ENCODE data around the gene VPS72.
"Not testable (repeated sequence)": the region's sequence is repeated elsewhere in the genome, so short reads cannot be mapped to it uniquely, and the experiment has no call there.

The VPS72 gene

DNA sequence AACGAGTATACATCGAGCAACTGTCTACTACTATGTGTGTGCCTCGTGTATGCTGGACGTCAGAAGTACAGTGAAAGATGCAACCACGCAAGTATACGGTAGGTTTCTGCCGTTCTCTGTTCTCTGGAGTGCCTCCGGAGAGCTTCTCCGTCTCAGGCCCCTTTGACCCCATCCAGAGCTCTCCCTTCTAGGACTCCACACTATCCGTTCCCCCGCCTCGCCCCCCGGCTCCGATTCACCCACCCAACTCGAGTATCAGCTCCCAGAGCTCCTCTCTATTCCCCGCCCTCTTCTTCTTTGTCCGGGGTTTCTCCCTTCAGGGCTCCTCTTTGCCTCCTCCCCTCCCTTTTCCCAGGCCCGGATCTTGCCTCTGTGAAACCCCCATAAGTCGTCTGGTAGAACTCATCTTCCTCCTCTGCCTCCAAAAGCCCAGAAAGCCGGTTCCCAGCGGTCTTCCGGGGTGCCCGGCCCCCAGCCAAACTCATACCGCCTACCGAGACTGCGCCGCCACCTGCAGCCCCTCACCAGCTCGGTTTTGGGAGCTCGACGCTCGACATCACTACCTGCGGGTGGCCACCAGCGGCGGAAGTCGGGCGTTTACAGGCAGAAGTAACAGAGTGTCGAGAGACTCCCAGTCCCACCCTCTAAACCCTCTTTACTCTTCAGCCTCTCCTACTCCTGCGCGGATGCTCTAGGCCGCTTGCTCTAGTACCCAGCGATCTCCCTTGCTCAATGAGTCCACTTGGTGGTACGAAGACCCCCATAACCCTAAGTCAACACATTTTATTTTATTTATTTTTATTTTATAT, at the start of gene VPS72:
Gene VPS72 (minus strand): TSS at position 561 of the 809 bp plus-strand sequence. CDS start 76 bp downstream, at position 485.
- DNase-seq, result peak; percentile 95 to 98

DNA sequence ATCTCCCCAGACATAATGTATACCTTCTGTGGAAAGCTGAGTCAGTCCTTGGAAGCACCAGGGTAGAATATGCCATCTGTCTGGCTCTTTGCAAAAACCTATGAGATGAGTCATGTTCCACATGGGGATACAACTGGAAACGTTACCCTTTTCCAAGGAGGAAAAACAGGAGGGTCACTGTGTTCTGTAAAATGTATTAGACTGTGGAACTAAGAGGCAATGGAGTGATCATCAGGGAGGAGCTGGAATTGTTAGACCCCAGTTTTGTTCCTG, 48.4 kb upstream of the VPS72 start:
- DNase-seq, result no peak

DNA sequence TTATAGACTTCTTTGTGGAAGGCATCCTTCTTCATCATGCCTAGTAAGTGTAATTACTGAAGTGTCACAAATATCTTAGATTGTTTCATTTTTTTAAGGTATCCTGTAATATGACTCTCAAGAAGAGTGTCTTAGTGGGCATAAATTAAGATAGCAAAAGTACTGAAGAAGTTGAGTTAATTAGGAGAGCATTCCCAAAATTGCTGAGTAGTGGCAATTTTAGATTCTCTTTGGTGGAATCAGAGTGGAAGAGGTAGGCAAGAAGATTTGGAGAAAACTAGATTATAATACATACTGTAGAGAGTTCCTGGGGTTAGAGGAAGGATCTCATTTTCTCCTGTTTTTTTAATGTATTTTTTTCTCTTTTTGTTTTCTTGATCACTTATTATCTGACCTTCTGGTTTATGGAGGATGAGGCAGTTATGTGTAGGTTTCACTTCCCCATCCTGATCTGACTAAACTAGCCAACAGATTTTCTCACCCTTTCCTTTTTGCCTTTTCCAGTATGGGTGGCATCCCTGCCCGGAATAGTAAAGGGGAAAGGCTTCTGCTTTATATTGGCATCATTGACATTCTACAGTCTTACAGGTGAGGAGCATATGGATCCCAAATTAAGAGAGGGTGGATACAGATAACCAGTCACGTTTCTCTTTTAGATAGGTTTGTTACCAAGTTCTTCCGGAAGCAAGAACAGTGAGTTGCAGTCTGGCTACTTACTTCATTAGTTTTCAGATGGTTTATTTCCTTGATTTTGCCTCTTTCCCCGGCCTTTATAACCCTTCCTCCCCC, 47.9 kb upstream of the VPS72 start:
- DNase-seq, result no peak

DNA sequence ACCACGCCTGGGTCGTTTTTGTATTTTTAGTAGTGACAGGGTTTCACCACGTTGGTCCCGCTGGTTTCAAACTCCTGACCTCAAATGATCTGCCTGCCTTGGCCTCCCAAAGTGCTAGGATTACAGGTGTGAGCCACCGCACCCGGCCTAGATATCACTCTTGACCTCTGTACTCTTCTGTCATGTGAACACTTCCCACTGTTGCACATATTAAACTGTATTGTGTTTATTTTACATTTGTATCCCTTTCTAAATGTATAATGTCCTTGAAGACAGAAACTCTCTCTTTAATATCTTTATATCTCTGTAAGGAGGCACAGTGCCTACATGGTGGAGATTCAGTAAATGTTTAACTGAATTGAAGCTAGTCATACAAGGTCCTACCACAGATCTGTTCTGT, 45.2 kb upstream of the VPS72 start:
- no peak for DNase-seq

- DNase-seq, result no peak
These were observed 32.1 kb upstream of the VPS72 start for GRCh38 chr1:151222130-151222529.

DNA sequence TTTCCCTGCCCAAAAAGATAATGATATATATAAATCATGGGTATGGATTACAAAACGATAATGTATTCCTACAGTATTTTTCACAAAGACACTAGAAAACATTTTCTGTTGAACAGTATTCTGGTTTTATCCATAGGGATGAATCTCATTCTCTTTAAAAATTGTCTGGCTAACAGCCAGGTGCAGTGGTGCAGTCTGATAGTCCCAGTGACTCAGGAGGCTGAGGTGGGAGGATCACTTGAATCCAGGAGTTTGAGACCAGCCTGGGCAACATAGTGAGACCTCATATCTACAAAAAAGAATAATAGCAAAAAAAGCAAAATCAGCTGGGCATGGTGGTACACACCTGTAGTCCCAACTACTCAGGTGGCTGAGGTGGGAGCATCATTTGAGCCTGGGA, 31.6 kb upstream of the VPS72 start:
- no peak for DNase-seq

GRCh38 chr1:151213560-151213959, 23.6 kb upstream of the VPS72 start:
- DNase-seq, result no peak

DNA sequence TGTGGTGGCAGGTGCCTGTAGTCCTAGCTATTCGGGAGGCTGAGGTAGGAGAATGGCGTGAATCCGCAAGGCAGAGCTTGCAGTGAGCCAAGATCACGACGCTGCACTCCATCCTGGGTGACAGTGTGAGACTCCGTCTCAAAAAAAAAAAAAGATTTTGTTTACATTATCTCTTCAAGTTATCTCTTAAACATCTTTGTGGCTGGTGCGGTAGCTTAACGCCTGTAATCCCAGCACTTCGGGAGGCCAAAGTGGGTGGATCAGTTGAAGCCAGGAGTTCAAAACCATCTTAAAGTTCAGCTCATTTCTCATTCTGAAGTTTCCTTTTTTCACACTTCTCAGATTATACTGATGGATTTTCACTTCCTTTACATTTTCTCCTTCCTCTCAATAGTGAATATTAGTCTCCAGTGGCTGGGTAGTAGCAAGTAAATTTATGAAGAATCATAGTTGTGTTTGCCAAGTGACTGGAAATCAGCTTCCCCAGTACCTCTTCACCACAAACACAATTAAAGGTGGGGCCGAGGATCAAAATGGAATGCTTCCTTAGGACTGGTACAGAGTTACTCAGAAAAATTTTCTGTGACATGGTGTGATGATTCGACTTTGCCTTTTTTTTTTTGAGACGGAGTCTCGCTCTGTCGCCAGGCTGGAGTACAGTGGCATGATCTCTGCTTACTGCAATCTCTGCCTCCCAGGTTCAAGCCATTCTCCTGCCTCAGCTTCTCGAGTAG, 22.1 kb upstream of the VPS72 start:
- no peak for DNase-seq

DNA sequence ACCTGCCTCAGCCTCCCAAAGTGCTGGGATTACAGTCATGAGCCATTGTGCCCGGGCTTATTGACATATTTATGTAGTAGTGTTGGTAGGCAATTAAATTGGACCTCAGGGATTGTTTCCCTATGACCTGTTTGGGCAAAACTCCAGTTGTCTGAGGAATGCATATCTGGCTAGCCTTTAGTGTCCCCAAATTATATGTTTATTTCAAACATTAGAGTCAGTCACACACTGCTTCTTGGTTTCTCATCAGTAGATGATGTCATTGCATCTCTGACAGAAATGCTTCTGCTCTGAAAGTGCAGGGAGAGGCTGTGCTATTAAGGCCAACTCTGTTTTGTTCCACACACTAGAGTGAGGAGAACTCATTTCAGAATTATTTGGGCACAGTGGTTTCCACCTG, 20.8 kb upstream of the VPS72 start:
- DNase-seq, result no peak

DNA sequence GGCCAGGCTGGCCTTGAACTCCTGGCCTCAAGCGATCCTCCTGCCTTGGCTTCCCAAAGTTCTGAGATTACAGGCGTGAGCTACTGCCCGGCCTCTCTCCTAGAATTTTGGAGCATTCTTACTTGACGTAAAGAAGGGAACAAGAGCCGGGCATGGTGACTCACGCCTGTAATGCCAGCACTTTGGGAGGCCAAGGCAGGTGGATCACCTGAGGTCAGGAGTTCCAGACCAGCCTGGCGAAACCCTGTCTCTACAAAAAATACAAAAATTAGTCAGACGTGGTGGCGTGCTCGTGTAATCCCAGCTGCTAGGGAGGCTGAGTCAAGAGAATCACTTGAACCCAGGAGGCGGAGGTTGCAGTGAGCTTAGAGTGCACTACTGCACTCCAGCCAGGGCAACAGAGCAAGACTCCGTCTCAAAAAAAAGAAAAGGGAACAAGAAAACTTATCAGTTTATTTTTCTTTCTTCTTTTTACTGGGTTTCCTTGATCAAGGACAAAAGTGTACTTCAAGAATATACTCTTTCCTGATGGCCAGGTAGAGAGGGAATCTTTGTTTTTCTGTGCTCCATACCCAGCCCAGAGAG, 15.5 kb upstream of the VPS72 start:
- not testable (repeated sequence) for DNase-seq

DNA sequence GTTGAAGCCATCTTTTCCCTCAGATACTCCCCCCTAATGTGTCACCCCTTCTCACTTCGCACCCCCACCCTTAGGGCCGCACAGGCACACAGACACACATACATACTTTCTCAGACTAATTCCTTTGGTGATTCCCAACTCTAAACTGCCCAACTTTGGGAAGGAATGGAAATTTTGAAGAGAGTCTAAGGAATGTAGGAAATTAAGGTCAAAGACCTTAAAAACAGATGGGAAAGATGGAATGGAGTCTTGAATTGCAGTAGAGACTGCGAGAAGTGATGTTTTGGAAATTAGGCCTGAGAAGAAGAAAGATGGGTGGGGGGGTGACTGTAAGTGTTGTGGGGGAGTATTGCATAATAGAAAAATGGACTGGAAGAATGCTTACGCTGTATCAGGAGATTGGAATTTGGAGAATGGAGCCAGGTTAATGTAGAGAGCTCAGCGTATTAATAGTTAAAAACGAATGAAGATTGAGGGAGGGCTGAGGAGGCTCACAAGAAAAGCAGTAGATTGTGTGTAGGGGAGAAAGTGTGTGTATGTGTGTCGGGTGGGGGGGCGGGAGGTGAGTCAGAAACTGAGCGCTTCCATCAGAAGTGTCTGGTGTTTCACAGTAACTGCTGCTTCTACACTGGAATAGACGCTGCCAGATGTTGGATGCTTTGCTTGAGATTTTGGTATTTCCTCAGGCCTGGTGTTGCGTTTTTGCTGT, 10.0 kb upstream of the VPS72 start:
- no peak for DNase-seq

DNA sequence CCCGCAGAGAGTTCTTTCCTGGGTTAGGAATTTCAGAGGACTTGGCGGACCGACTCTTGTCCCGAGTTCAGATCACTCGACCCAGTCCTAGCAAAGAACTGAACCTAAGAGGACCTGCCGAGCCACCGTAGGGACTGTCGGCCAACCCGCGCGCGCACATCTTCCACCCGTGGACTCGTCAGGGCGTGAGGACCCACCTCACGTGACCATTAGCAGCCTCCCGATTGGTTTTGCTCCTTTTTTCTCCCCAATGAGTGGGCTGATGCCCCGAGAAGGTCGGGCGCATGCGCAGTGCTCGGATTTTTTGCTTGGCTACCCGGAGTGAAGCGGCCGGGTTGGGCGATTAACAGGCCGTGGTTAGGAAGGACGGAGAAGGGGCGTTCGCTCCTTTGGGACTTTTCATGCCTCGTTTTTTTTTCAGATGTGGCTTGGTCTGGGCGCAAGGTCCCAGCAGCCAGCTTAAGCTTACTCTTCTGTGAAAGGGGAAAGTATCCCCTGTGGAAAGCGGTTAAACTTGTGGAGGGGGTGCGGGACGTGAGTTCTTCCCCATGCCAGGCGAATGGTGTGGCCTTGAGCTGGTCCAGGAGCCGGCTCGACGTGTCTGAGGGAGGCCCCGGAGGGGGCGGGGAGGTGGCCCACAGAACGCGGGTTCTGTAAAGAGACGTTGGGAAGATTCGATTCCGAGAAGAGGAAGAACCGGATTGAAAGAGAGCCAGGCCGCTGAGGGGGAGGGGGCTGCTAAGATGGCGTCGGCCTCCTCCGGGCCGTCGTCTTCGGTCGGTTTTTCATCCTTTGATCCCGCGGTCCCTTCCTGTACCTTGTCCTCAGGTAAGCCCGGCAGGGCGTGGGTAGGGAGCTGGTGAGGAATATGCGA, 8.5 kb upstream of the VPS72 start, which contains the start of gene PIP5K1A:
Gene PIP5K1A (plus strand): TSS at position 299 of the 874 bp plus-strand sequence. CDS start 445 bp downstream, at position 744.
- peak; percentile 100 for DNase-seq

DNA sequence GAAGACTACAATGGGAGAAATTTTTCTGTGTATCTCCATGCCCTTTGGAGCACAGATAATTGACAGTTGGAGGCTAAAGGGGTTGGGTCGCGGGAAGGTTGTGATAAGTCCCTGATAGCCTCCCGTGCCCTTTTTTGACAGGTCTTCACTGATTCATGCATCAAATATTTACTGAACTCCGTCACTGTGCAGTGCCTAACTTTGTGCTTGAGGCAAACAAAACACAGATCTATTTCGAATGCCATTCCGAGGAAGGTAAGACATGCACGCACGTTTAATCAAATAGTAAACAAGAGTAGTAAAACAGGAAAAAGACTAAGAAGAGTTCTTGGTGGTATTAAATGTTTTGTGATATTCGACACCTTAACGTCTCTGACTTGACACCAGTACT, 7.9 kb upstream of the VPS72 start:
- no peak for DNase-seq

DNA sequence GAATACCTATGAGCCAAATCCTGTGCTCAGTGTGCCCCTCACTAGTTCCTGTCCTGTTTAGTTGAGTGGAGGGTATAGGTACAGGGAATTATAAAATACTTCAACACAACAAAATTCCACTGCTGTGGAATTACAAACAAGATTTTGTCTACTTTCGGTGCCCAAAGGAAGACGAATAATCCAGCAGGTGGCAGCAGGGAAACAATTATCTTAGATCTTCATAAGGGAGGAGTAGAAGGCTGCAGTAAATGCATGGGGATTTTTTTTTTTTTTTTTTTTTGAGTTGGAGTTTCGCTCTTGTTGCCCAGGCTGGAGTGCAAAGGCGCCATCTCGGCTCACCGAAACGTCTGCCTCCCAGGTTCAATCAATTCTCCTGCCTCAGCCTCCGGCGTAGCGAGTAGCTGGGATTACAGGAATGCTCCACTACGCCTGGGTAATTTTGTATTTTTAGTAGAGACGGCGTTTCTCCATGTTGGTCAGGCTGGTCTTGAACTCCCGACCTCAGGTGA, 6.3 kb upstream of the VPS72 start:
- DNase-seq, result peak; percentile 76 to 88

DNA sequence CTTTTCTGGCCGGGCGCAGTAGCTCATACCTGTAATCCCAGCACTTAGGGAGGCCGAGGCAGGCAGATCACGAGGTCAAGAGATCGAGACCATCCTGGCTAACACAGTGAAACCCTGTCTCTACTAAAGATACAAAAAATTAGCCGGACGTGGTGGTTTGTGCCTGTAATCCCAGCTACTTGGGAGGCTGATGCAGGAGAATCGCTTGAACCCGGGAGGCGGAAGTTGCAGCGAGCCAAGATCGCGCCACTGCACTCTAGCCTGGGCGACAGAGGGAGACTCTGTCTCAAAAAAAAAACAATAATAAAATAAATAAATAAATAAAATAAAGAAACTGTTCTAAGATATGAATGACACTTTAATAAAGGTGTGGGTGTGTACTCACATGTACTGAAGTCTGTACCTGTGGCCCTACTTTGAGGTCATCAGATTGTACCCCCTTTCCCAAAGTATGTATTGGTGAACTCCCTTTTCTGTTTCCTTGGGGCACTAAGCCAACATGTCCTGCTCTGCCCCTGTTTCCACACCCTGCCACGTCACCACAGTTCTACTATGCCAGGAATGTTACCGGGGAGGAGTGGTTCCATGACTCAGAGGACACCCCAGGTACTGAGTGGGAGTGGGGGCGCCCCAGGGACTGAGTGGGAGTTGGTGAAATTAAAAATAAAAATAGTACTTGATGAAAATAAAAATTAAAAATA, 5.0 kb upstream of the VPS72 start:
- DNase-seq, result not testable (repeated sequence)

- DNase-seq, result no peak
These were observed 3.9 kb upstream of the VPS72 start for GRCh38 chr1:151193856-151194255.

DNA sequence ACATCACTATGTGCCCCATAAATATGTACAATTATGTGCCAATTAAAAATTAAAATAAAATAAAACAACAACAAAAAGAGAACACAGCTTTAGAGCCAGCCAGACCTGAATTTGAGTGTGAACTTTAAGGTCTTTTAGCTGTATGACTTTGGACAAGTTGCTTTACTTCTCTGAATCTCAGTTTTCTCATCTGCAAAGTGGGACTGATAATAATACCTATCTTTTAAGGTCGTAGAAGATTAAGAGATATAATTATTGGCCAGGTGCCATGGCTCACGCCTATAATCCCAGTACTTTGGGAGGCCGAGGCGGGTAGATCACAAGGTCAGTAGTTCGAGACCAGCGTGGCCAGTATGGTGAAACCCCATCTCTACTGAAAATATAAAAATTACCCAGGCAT, 3.3 kb upstream of the VPS72 start:
- DNase-seq, result no peak

DNA sequence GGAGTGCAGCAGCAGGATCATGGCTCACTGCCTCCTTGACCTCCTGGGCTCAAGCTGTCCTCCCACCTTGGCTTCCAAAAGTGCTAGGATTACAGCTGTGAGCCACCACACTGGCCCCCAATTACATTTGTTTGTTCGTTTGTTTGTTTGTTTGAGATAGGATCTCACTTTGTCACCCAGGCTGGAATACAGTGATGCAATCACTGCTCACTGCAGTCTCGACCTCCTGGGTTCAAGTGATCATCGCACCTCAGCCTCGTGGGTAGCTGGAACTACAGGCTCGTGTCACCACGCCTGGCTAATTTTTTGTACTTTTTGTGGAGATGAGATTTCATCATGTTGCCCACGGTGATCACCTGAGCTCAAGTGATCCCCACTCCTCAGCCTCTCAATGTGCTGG, 2.0 kb upstream of the VPS72 start:
- DNase-seq, result no peak

DNA sequence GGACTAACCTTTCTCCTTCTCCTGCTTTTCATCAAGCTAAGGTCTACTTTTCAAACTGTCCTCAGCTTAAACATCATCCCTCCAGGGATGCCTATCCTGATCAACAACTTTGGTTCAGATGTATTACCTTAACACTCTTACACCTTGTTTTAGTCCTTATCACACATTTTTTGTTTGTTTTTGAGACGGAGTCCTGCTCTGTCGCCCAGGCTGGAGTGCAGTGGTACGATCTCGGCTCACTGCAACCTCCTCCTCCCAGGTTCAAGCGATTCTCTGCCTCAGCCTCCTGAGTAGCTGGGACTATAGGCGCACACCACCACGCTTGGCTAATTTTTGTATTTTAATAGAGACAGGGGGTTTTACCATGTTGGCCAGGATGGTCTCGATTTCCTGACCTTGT, 1.3 kb downstream of the VPS72 start:
- not testable (repeated sequence) for DNase-seq

DNA sequence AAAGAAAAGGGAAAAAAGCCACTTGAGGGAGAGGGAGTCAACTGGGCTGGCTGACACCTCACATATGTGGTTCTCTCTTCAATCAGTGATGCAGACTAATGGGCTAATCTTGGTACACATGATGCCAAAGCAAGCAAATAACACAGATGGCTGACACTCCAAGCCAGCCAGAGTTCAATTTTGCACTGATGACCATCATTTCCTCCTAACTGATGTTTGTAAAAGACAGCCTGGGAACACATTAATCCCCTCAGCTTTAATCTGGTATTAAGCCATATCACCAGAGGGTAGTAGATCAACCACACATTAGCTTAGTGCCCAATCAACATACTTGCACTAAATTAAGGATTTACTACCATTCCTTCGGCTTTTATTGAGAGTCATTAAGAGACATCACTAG, 2.8 kb downstream of the VPS72 start:
- peak; percentile 59 to 75 for DNase-seq

- no peak for DNase-seq
These were observed 5.8 kb downstream of the VPS72 start for GRCh38 chr1:151184211-151184610.

Measured in NCI-H2081 (cell line).